NB4 (cell line): ENCODE results near the gene INPP4A.

Experiments
- DNase-seq: peaks from one replicate; pipeline ENCODE4 v3.0.0; 2010; ENCODE audit warnings: low read depth
- H3K4me3 ChIP-seq: one replicate; pipeline ENCODE4 v1.5.1; 2011; ENCODE audit warnings: mild to moderate bottlenecking, low read depth, low read length, moderate library complexity
- MYC ChIP-seq: IDR thresholded peaks from 2 replicates; pipeline ENCODE4 v1.6.1; 2011; ENCODE audit warnings: low read depth, low read length
- POLR2A ChIP-seq: IDR thresholded peaks from 2 replicates; pipeline ENCODE4 v1.6.1; 2011; ENCODE audit warnings: mild to moderate bottlenecking; ENCODE audit not compliant: insufficient read length; ENCODE audit errors: extremely low read depth
- TF ChIP-seq, protein P1 (sequence below): IDR thresholded peaks from 2 replicates; pipeline ENCODE4 v1.6.1; 2011; ENCODE audit warnings: low read depth, low read length
- TF ChIP-seq, protein P2 (sequence below): IDR thresholded peaks from one replicate; pipeline ENCODE4 v1.5.1; 2012; ENCODE audit warnings: low read depth, low read length

Gene INPP4A

DNA sequence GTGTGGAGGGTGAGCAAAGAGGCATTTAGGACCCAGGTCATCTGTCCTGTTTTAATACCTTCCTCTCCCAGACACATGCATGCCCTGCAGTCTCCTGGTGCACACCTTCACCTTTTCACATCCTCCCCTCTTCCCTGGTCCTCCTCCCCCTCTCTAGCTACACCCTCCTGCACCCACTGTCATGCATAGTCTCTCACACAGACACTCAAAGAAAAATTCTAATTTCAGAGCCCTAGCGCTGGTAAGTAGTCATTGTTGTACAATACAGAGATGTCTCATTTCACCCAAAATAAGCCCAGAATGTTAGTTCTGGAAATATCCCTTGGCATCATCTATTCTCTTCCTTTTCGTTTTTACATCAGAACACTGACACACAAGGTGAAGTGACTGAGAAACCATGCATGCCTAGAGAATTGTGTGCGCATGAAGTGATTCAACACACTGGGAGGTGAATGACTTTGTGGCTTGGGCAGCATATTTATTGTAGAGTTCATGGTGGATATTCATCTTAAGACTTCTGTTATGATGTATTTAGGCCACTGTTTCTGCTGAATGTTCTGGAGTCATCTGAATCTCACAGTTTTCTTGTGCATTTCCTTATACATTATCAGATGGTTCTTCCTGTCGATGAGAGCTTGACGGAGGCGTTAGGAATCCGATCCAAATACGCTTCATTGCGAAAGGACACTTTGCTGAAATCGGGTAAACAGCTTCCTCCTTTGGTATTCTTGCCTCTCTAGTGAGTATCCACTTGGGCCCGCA, 93.8 kb downstream of the INPP4A start:
- DNase-seq: no peak
- no peak overlapping the region for H3K4me3 ChIP-seq
- TF ChIP-seq, protein P1, sequence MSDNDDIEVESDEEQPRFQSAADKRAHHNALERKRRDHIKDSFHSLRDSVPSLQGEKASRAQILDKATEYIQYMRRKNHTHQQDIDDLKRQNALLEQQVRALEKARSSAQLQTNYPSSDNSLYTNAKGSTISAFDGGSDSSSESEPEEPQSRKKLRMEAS: no peak
- TF ChIP-seq, protein P2, sequence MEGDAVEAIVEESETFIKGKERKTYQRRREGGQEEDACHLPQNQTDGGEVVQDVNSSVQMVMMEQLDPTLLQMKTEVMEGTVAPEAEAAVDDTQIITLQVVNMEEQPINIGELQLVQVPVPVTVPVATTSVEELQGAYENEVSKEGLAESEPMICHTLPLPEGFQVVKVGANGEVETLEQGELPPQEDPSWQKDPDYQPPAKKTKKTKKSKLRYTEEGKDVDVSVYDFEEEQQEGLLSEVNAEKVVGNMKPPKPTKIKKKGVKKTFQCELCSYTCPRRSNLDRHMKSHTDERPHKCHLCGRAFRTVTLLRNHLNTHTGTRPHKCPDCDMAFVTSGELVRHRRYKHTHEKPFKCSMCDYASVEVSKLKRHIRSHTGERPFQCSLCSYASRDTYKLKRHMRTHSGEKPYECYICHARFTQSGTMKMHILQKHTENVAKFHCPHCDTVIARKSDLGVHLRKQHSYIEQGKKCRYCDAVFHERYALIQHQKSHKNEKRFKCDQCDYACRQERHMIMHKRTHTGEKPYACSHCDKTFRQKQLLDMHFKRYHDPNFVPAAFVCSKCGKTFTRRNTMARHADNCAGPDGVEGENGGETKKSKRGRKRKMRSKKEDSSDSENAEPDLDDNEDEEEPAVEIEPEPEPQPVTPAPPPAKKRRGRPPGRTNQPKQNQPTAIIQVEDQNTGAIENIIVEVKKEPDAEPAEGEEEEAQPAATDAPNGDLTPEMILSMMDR: no peak
- TF ChIP-seq POLR2A (no peak), MYC (no peak)

DNA sequence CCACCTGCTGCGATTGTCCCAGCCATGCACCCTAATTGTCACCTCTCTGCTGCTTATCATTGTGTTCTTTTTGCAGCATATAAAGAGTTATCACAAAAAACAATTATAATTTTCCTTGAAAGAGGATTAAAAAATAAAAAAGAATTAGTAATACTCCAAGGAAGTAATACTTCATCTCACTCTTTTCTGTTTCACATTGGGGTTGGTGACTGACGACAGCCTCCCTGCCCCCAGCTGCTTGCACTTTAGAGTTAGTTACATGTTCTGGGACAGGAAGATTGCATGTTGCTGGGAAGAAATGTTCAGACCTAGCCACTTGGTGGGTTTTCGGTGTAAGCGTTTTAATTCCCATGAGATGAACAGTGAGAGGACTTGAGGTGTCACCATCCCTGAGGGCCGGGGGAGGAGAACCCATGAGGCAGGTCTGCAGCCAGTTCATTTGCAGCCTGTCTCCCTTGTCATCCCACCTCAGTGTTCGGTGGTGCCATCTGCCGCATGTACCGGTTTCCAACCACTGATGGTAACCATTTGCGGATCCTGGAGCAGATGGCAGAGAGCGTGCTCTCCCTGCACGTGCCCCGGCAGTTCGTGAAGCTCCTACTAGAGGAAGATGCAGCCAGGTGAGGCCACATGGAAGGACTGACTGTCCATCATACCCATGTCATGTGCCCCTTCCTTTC, 94.5 kb downstream of the INPP4A start:
- TF ChIP-seq, protein P1: no peak
- TF ChIP-seq POLR2A (no peak), MYC (no peak)
- TF ChIP-seq, protein P2: no peak
- no peak overlapping the region for H3K4me3 ChIP-seq
- no peak for DNase-seq

DNA sequence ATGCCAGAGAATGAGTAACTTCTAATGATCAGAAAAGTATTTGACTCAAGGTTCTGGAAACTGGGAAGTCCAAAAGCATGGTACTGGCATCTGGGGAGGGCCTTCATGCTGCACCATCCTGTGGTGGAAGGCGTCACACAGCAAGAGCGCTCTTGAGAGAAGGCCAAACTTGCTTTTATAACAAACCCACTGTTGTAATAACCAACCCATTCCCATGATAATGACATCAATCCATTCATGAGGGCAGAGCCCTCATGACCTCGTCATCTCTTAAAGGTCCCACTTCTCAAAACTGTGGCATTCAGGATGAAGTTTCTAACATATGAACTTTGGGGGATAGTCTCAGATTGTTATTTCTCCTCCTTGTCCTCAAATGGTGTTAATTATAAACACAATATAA, 95.9 kb downstream of the INPP4A start:
- DNase-seq: no peak
- TF ChIP-seq MYC (no peak), POLR2A (no peak)
- TF ChIP-seq, protein P2: no peak
- TF ChIP-seq, protein P1: no peak
- no peak overlapping the region for H3K4me3 ChIP-seq

DNA sequence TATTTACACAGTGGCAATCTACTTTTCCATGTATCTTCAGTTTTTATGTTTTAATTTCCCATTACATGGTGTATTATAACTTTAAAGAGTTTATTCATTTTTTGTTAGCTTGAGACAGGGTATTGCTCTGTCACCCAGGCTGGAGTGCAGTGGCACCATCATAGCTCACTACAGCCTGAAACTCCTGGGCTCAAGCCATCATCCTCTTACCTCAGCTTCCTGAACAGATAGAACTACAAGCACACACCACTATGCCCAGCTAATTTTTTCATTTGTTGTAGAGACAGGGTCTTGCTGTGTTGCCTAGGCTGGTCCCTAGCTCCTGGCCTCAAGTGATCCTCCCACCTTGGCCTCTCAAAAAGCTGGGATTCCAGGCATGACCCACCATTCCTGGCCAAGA, 96.8 kb downstream of the INPP4A start:
- no peak for DNase-seq
- TF ChIP-seq MYC: no peak
- TF ChIP-seq POLR2A: no peak
- TF ChIP-seq, protein P1: no peak
- TF ChIP-seq, protein P2: no peak
- no peak overlapping the region for H3K4me3 ChIP-seq

DNA sequence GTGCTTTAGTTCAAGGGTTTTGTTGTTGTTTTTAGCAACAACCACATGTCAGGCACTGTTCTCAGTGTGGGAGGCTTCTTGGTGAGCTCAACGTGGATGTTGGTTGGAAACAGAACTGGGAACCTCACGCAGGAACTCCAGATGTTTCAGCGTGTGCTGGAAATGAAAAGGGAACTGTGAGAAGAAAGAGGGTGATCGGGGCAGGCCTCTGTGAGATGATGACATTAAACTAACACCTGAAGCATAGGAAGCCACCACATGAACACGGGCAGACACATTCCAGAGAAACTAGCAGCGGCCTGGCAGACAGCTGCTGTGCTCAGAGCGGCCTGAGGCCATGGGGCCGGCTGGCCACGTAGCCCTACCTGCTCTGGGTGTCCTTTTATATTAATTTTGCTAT, 97.2 kb downstream of the INPP4A start:
- no peak for DNase-seq
- no peak overlapping the region for H3K4me3 ChIP-seq
- no peak for TF ChIP-seq POLR2A
- TF ChIP-seq, protein P1: no peak
- TF ChIP-seq, protein P2: no peak
